NCI-H446 treated with DMSO at 0.1 percent for 48 hours (cell line): ENCODE data around the gene SERPINB12.

ENCODE experiments used
- DNase-seq: peaks from one replicate; lab custom pipeline; 2025; lab: John Stamatoyannopoulos, UW

SERPINB12 gene

DNA sequence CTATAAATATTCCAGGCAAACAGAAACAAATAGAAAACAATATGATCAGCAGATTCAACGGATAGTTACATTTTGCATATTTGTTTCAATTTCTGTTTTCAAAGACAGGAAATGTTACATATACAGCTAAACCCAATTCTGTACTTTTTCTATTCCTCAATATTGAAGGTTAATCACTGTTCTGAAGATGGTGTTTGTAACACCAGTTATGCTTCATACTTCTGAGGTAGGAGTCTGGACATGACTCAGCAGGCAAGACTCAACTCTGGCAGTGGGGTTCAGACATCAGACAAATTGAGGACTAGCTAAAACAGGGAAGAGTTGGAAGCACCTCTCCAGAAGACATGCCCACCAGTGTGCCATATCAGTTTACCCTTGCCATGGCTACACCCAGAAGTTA lies 61.6 kb downstream of the SERPINB12 start:
- no peak for DNase-seq

DNA sequence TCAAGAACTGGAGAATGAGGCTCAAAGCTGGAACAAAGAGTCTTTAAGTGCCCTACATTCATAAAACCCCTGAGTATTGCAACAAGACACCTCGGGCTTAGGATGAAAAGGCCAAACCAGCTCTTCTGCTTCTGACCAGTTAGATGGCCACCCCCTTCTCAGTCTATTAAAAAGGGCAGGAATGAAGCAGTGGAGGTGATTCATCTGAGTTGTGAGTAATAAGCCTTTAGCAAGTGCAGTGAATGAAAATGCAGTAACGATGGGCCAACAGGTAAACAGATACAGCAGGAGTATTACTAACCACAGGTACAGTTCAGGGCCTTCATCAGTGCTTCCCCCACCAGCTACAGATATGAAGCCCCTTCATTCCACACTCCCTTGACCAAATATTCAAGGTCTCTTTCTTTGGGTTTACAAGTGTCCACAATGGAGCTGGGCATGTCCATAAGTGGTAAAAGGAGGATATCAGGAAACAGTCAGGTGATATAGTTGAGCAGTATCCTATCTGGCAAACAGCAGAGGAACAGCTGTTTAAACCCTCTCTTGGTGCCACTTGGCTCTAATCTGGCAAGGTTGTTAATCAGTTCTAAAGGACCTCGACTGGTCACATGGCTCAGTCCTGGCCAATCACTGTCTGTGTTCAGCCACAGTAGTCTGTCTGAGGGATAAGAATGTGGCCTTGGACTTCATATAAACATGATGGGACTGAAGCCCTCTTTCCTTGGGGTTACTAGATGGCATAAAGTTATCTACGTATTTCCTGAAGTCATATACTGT lies 62.8 kb downstream of the SERPINB12 start:
- no peak for DNase-seq

DNA sequence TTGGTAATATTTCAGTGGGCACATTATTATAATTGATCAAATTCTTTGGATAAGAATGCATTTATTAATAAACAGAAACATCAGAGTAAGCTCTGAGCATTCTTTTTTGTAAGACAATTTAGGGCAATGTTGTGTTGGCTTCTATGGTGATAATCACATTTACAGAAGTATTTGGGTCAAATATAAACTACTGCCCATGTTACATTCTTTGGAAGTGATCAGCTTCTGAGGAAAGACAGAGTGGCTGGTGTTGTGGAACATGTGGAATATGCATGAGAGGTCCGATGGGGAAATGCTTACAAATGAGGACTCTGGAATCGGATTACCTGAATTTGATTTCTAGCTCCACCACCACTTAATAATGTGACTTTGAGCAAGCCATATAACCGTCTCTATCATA lies 64.4 kb downstream of the SERPINB12 start:
- no peak for DNase-seq

DNA sequence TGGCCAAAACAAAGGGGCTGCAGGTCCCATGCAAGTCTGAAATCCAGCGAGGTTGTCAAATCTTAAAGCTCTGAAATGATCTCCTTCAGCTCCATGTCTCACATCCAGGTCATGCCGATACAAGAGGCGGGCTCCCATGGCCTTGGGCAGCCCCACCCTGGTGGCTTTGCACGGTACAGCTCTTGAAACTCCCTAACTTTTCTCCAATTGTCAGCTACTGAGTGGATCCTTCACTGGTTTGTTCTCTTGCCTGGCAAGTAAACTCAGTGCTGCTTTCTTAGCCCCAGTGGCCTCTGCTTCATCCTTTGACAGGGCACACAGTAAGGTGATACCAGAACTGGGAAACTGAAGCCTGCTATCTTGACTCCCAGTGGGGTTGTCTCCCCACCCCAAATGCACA lies 71.3 kb downstream of the SERPINB12 start:
- DNase-seq = no peak

DNA sequence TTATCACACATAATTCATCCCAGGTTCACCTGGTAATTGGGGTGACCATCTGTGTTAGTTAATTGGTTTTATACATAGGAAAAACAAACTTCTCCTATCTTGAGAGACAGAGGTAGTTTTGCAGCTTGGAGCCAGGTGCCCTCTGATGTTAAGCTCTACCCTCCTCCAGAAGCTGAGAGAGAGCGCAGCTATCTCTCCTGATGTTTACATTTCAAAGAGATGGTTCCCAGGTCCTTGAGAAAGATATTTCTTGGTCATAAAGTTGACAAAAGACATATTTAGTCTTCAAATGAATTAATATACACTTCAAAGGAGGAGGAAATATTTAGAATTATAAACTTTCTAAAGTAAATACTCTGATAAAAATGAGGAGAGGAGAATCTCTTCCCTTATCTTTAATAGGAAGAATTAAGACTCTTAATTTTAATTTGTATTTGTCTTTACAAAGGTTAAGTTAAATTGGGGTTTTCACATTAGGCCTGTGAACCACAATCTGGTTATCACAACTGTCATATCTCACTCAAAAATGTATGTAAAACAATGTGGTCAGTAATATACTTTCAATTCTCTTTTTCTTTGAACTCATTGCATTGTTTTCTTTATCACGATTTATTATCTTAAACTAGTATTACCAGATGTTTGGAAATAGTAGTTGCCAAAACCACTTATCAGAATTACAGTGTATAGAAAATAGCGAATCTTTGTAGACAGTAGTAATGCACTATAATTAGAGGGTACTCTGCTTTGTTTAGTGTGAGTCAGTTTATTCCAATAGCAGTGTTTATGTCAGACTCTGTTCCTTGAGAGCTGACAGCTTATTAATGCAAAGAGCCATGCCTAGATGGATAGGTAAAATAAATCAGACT lies 75.1 kb downstream of the SERPINB12 start:
- no peak for DNase-seq

DNA sequence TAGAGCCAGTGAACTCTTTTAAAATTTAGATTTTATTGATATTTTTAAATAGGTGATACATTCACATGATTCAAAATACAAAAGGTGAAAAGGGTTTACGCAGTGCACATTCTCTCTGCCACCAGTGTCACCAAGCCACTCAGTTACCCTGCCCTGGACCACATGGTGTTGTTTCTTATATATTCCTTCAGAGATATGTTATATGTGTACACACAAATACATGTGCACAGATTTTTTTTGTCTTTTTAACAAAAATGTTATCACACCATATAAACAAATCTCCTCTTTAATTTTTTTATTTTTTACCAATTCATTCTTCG lies 75.7 kb downstream of the SERPINB12 start:
- DNase-seq = no peak
